Smooth muscle cell (in vitro differentiated cells): ENCODE measurements around the gene XNDC1N. TPM values are rescaled to one million over a fixed set of nuclear protein-coding genes. Genes with fewer than 3 reads are reported as not detected.
A peak's percentile ranks its signal among the peaks of the same experiment; 100 is the strongest.

Experiments
- DNase-seq: peaks from one replicate; lab custom pipeline; 2025; ENCODE audit not compliant: unreplicated experiment; lab: John Stamatoyannopoulos, UW
- H2AFZ ChIP-seq: fragments of 200-600 bp; sonication (generic); 2 replicates; pipeline ENCODE4 v1.6.0; 2016; ENCODE audit warnings: antibody characterized with exemption, low read depth, mild to moderate bottlenecking
- H3F3A ChIP-seq: fragments of 200-600 bp; sonication (generic); 2 replicates; pipeline ENCODE4 v1.6.0; 2017; ENCODE audit warnings: antibody characterized with exemption, low read depth
- H3K27ac ChIP-seq: fragments of 200-600 bp; sonication (generic); 2 replicates; pipeline ENCODE4 v1.5.1; 2016; ENCODE audit warnings: low read depth, mild to moderate bottlenecking
- H3K27me3 ChIP-seq: fragments of 200-600 bp; sonication (generic); 2 replicates; pipeline ENCODE4 v1.6.1; 2016; ENCODE audit warnings: low read depth, mild to moderate bottlenecking
- H3K36me3 ChIP-seq: fragments of 200-600 bp; sonication (generic); 2 replicates; pipeline ENCODE4 v1.5.1; 2016; ENCODE audit warnings: low read depth
- H3K4me1 ChIP-seq: fragments of 200-600 bp; sonication (generic); 2 replicates; pipeline ENCODE4 v1.5.1; 2016; ENCODE audit warnings: low read depth
- H3K4me2 ChIP-seq: fragments of 200-600 bp; sonication (generic); 2 replicates; pipeline ENCODE4 v1.6.0; 2016; ENCODE audit warnings: mild to moderate bottlenecking
- H3K4me3 ChIP-seq: fragments of 200-600 bp; sonication (generic); 2 replicates; pipeline ENCODE4 v1.5.1; 2016; ENCODE audit warnings: mild to moderate bottlenecking
- H3K79me2 ChIP-seq: fragments of 200-600 bp; sonication (generic); 2 replicates; pipeline ENCODE4 v1.6.0; 2016; ENCODE audit warnings: low read depth, mild to moderate bottlenecking
- H3K9ac ChIP-seq: fragments of 200-600 bp; sonication (generic); 2 replicates; pipeline ENCODE4 v1.6.0; 2016; ENCODE audit warnings: low read depth
- H3K9me3 ChIP-seq: fragments of 200-600 bp; sonication (generic); replicated peaks from 2 replicates; pipeline ENCODE4 v1.5.1; 2016; ENCODE audit warnings: low read depth
- H4K20me1 ChIP-seq: fragments of 200-600 bp; sonication (generic); 2 replicates; pipeline ENCODE4 v1.6.0; 2016; ENCODE audit warnings: low read depth
- WGBS: methylation state at CpG from one replicate; pipeline ENCODE4 v1.1.7; 2016; ENCODE audit warnings: low lambda C conversion rate; 5-methylcytosine and 5-hydroxymethylcytosine counted together
- polyA plus RNA-seq: library from polyadenylated mRNA; unstranded; fragments of >200 nt; fragmentation: Nextera tagmentation; extraction: Ambion mirVana; gene quantifications from 2 replicates; pipeline ENCODE4 v1.2.1, GENCODE V29; 2016
- total RNA-seq: library from RNA; depleted of rRNA; stranded (reverse); fragments of >200 nt; gene quantifications from 2 replicates; pipeline ENCODE4 v1.2.3, GENCODE V29; 2014
- TF ChIP-seq, protein P1 (sequence below): fragments of 200-600 bp; sonication (generic); IDR thresholded peaks from 2 replicates; pipeline ENCODE4 v1.5.1; 2017; ENCODE audit warnings: borderline replicate concordance, mild to moderate bottlenecking, antibody characterized with exemption; ENCODE audit not compliant: insufficient read depth, poor library complexity, severe bottlenecking

Gene XNDC1N, protein sequence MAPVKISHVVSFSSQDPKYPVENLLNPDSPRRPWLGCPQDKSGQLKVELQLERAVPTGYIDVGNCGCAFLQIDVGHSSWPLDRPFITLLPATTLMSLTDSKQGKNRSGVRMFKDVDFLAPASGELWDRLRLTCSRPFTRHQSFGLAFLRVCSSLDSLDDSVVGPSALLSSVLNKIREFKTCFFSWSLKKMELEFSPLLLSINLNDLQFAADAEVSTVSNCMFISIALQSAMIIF
- 1.1 and 7.1 TPM in 2 replicates for total RNA-seq
- 1.4 and 1.9 TPM in 2 replicates for polyA plus RNA-seq

- Histone ChIP-seq H3K4me1 (peaks cover 17% of the 10 kb centered on the region), H3K4me3 (peak within 1 kb of the TSS; percentile 99), H3K9me3 (no peaks in the 10 kb centered on the region), H3K27ac (peak within 1 kb of the TSS; percentile 83), H3K9ac (peak within 1 kb of the TSS; percentile 90), H4K20me1 (peaks cover 36% of the 10 kb centered on the region), H3F3A (no peaks in the 10 kb centered on the region), H3K4me2 (peak within 1 kb of the TSS; percentile 98), H2AFZ (peak within 1 kb of the TSS; percentile 100), H3K27me3 (no peaks in the 10 kb centered on the region), H3K36me3 (no peaks in the 10 kb centered on the region), H3K79me2 (peaks cover 56% of the 10 kb centered on the region)
- TF ChIP-seq, protein P1, sequence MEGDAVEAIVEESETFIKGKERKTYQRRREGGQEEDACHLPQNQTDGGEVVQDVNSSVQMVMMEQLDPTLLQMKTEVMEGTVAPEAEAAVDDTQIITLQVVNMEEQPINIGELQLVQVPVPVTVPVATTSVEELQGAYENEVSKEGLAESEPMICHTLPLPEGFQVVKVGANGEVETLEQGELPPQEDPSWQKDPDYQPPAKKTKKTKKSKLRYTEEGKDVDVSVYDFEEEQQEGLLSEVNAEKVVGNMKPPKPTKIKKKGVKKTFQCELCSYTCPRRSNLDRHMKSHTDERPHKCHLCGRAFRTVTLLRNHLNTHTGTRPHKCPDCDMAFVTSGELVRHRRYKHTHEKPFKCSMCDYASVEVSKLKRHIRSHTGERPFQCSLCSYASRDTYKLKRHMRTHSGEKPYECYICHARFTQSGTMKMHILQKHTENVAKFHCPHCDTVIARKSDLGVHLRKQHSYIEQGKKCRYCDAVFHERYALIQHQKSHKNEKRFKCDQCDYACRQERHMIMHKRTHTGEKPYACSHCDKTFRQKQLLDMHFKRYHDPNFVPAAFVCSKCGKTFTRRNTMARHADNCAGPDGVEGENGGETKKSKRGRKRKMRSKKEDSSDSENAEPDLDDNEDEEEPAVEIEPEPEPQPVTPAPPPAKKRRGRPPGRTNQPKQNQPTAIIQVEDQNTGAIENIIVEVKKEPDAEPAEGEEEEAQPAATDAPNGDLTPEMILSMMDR, result no peak
- DNase-seq, result peak; percentile 26
- 2% methylated on average over 40 of the region's 40 CpGs for WGBS
Measured at GRCh38 chr11:71927820-71928736, at the start of gene XNDC1N. Gene XNDC1N (minus strand): TSS chr11:71928594. CDS start chr11:71923353, 5,241 bp downstream.

GRCh38 chr11:71977743-71978418, 49.5 kb upstream of the XNDC1N start:
- Histone ChIP-seq H2AFZ (no peak overlapping the region), H3K79me2 (no peaks in the 10 kb centered on the region), H3K36me3 (no peaks in the 10 kb centered on the region), H3K9ac (no peak overlapping the region), H3F3A (no peaks in the 10 kb centered on the region), H3K27ac (no peak overlapping the region), H4K20me1 (peaks cover 40% of the 10 kb centered on the region), H3K9me3 (no peaks in the 10 kb centered on the region), H3K27me3 (no peaks in the 10 kb centered on the region), H3K4me2 (no peak overlapping the region), H3K4me1 (no peaks in the 10 kb centered on the region), H3K4me3 (no peak overlapping the region)
- TF ChIP-seq, protein P1, result peak; percentile 53
- no peak for DNase-seq
- WGBS, result 85% methylated on average over 7 of the region's 7 CpGs

- DNase-seq, result no peak
Measured at GRCh38 chr11:71977090-71977489, 48.7 kb upstream of the XNDC1N start.

More at GRCh38 chr11:71977090-71977489, 48.7 kb upstream of the XNDC1N start:
- H3K27me3 ChIP-seq, result no peaks in the 10 kb centered on the region
- no peaks in the 10 kb centered on the region for H3K79me2 ChIP-seq
- H3F3A ChIP-seq, result no peaks in the 10 kb centered on the region
- no peaks in the 10 kb centered on the region for H3K4me1 ChIP-seq
- H4K20me1 ChIP-seq, result peaks cover 41% of the 10 kb centered on the region
- no peak overlapping the region for H3K4me3 ChIP-seq
- H3K36me3 ChIP-seq, result no peaks in the 10 kb centered on the region
- H2AFZ ChIP-seq, result no peak overlapping the region
- H3K27ac ChIP-seq, result no peak overlapping the region
- 95% methylated on average over 1 of the region's 1 CpG for WGBS
- H3K4me2 ChIP-seq, result no peak overlapping the region
- H3K9ac ChIP-seq, result no peak overlapping the region
- TF ChIP-seq, protein P1, result no peak
- H3K9me3 ChIP-seq, result no peaks in the 10 kb centered on the region
